ENCODE measurements around the gene EDC3.

EDC3 gene

GRCh38 chr15:74651242-74651741, 44.5 kb downstream of the EDC3 start:
- no peaks in the 10 kb centered on the region for H3K27me3 Mint-ChIP-seq (ENCODE audit: low read depth)
- no peak overlapping the region for H3K4me3 Mint-ChIP-seq
- H3K4me1 Mint-ChIP-seq: peaks cover 74% of the 10 kb centered on the region
- H3K36me3 Mint-ChIP-seq (ENCODE audit: low read depth): peaks cover 40% of the 10 kb centered on the region
- no peaks in the 10 kb centered on the region for H3K9me3 Mint-ChIP-seq
- no peak for TF ChIP-seq CTCF (IDR thresholded peaks at IDR 0.05; ENCODE audit: unreplicated experiment in 3 of 3)
- peak overlapping the region; percentile 56 to 71 (median 58) for H3K27ac Mint-ChIP-seq

GRCh38 chr15:74648051-74648842, 47.6 kb downstream of the EDC3 start:
- no peaks in the 10 kb centered on the region for H3K9me3 Mint-ChIP-seq
- H3K27me3 Mint-ChIP-seq (ENCODE audit: low read depth): no peaks in the 10 kb centered on the region

GRCh38 chr15:74646480-74646879, 49.3 kb downstream of the EDC3 start:
- Mint-ChIP-seq H3K9me3 (no peaks in the 10 kb centered on the region), H3K27ac (peak overlapping the region in 2 of 3 experiments; percentile 13 to 17), H3K4me1 (peaks cover 64% of the 10 kb centered on the region)

More at GRCh38 chr15:74648051-74648842, 47.6 kb downstream of the EDC3 start:
- peaks cover 64% of the 10 kb centered on the region for H3K4me1 Mint-ChIP-seq
- no peak for TF ChIP-seq CTCF (IDR thresholded peaks at IDR 0.05; ENCODE audit: unreplicated experiment in 3 of 3)
- peaks cover 25% of the 10 kb centered on the region for H3K36me3 Mint-ChIP-seq (ENCODE audit: low read depth)
- H3K4me3 Mint-ChIP-seq: peak overlapping the region in 1 of 3 experiments; percentile 43
- peak overlapping the region; percentile 1 to 74 (median 67) for H3K27ac Mint-ChIP-seq

GRCh38 chr15:74643665-74644204, 52.1 kb downstream of the EDC3 start:
- peak overlapping the region in 2 of 3 experiments; percentile 58 to 88 for H3K27ac Mint-ChIP-seq
- H3K27me3 Mint-ChIP-seq (ENCODE audit: low read depth): no peaks in the 10 kb centered on the region
- peaks cover 14% of the 10 kb centered on the region for H3K36me3 Mint-ChIP-seq (ENCODE audit: low read depth)
- H3K9me3 Mint-ChIP-seq: no peaks in the 10 kb centered on the region
- H3K4me3 Mint-ChIP-seq: no peak overlapping the region
- no peak for TF ChIP-seq CTCF (IDR thresholded peaks at IDR 0.05; ENCODE audit: unreplicated experiment in 3 of 3)
- H3K4me1 Mint-ChIP-seq: peaks cover 46% of the 10 kb centered on the region

More at GRCh38 chr15:74646480-74646879, 49.3 kb downstream of the EDC3 start:
- TF ChIP-seq CTCF (IDR thresholded peaks at IDR 0.05; ENCODE audit: unreplicated experiment in 3 of 3): no peak
- H3K27me3 Mint-ChIP-seq (ENCODE audit: low read depth): no peaks in the 10 kb centered on the region
- H3K36me3 Mint-ChIP-seq (ENCODE audit: low read depth): peaks cover 19% of the 10 kb centered on the region
- peak overlapping the region in 1 of 3 experiments; percentile 22 for H3K4me3 Mint-ChIP-seq

- Mint-ChIP-seq H3K36me3 (ENCODE audit: low read depth) (peaks cover 19% of the 10 kb centered on the region), H3K27ac (peak overlapping the region; percentile 17 to 88 (median 58)), H3K4me1 (peaks cover 39% of the 10 kb centered on the region), H3K9me3 (no peaks in the 10 kb centered on the region), H3K4me3 (no peak overlapping the region), H3K27me3 (ENCODE audit: low read depth) (no peaks in the 10 kb centered on the region)
- TF ChIP-seq CTCF (IDR thresholded peaks at IDR 0.05; ENCODE audit: unreplicated experiment in 3 of 3): no peak
Measured at GRCh38 chr15:74642734-74643664, 52.8 kb downstream of the EDC3 start.
